ENCODE data around the gene ALDH3B2. TPM values are rescaled to one million over a fixed set of nuclear protein-coding genes. Genes with fewer than 3 reads are reported as not detected.
"Not testable (repeated sequence)": the region's sequence is repeated elsewhere in the genome, so short reads cannot be mapped to it uniquely, and the experiment has no call there.

Gene ALDH3B2
- total and polyA plus RNA-seq, 10 donors: 0.03 TPM; not detected in 9

DNA sequence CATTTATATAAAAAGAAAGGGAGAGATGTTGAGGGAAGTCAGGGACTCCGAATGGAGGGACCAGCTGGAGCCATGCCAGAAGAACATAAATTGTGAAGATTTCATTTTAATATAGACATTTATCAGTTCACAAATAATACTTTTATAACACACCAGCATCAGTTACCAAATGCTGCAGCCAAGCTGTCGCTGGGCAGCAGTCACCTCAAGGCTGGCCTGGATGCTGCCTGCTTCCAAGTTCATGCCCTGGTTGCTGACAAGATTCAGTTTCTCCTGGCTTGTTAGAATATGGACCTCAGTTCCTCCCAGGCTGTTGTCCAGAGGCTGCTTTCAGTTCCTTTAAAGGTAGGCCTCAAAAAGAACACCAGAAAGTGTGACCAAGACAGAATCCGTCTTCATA, 30.8 kb upstream of the ALDH3B2 start:
- peaks cover 0 to 7% (median 0%) of the 10 kb centered on the region in 7 donors for H3K27me3 ChIP-seq (replicated peaks in 1 of 7)
- TF ChIP-seq, protein P1, sequence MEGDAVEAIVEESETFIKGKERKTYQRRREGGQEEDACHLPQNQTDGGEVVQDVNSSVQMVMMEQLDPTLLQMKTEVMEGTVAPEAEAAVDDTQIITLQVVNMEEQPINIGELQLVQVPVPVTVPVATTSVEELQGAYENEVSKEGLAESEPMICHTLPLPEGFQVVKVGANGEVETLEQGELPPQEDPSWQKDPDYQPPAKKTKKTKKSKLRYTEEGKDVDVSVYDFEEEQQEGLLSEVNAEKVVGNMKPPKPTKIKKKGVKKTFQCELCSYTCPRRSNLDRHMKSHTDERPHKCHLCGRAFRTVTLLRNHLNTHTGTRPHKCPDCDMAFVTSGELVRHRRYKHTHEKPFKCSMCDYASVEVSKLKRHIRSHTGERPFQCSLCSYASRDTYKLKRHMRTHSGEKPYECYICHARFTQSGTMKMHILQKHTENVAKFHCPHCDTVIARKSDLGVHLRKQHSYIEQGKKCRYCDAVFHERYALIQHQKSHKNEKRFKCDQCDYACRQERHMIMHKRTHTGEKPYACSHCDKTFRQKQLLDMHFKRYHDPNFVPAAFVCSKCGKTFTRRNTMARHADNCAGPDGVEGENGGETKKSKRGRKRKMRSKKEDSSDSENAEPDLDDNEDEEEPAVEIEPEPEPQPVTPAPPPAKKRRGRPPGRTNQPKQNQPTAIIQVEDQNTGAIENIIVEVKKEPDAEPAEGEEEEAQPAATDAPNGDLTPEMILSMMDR (IDR thresholded peaks at IDR 0.05 in 8 of 11, conservative IDR thresholded peaks at IDR 0.05 in 3 of 11): no peak
- no peak for TF ChIP-seq POLR2A (IDR thresholded peaks at IDR 0.05)
- TF ChIP-seq POLR2AphosphoS5 (IDR thresholded peaks at IDR 0.05): no peak

DNA sequence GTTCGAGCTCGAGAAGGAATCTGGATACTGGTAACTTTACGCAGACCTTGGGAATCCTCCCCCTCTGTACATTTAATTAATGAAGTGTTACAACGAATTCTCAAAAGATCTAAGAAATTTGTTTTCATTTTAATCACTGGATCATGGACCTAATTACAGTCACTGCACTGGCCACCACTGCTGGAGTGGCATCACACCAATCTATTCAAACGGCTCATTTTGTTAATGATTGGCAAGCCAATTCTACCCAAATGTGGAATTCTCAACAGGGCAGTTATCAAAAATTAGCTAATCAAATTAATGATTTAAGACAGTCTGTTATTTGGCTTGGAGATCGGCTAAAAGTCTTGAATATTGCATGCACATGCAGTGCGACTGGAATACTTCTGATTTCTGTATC, 30.1 kb upstream of the ALDH3B2 start:
- Histone ChIP-seq H3K36me3 (no peaks in the 10 kb centered on the region), H3K4me3 (no peak overlapping the region), H3K4me1 (no peaks in the 10 kb centered on the region), H3K27ac (no peak overlapping the region), H3K27me3 (replicated peaks in 1 of 7) (peaks cover 0 to 7% (median 0%) of the 10 kb centered on the region in 7 donors), H3K9me3 (no peaks in the 10 kb centered on the region)
- TF ChIP-seq POLR2AphosphoS5 (IDR thresholded peaks at IDR 0.05) (no peak), POLR2A (IDR thresholded peaks at IDR 0.05) (no peak)
- TF ChIP-seq, protein P1 (IDR thresholded peaks at IDR 0.05 in 8 of 11, conservative IDR thresholded peaks at IDR 0.05 in 3 of 11): no peak
- intact Hi-C loops (cut with DNase I; ENCODE audit: low total_unique reads): no loop called here
- DNase-seq: no peak
- WGBS, 5 donors: 87 to 92% (median 91%) methylated on average over 7 of the region's 7 CpGs

More for the DNA sequence above, 30.8 kb upstream of the ALDH3B2 start:
- 80 to 90% (median 88%) methylated on average over 3 of the region's 3 CpGs for WGBS, 5 donors
- no peak overlapping the region for H3K4me3 ChIP-seq
- no peaks in the 10 kb centered on the region for H3K4me1 ChIP-seq
- intact Hi-C loops (cut with DNase I; ENCODE audit: low total_unique reads): no loop called here
- H3K9me3 ChIP-seq: no peaks in the 10 kb centered on the region
- H3K36me3 ChIP-seq: no peaks in the 10 kb centered on the region
- no peak overlapping the region for H3K27ac ChIP-seq
- no peak for DNase-seq

DNA sequence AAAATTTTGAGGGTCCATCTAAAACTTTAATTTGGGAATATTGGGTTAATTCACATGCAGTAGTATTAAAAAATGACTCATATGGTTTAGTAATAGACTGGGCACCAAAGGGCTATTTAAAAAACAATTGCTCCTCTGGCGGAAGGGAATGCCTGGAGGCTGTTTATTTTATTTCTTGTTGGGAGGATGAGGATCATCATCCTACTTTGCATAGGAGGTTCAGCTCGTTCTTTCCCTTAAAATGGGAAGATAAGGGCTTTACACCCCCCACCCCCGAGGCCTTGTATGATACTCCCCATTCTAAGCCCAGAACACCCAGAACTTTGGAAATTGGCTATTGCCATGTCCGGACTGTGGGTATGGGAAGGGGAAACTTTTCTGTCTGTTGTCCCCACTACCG, 29.3 kb upstream of the ALDH3B2 start:
- 70 to 89% (median 83%) methylated on average over 5 of the region's 5 CpGs for WGBS, 5 donors
- H3K36me3 ChIP-seq; H3K27ac ChIP-seq; intact Hi-C loops (cut with DNase I; ENCODE audit: low total_unique reads); H3K4me3 ChIP-seq; H3K9me3 ChIP-seq; H3K27me3 ChIP-seq (replicated peaks in 1 of 7); H3K4me1 ChIP-seq; DNase-seq: not testable (repeated sequence)

DNA sequence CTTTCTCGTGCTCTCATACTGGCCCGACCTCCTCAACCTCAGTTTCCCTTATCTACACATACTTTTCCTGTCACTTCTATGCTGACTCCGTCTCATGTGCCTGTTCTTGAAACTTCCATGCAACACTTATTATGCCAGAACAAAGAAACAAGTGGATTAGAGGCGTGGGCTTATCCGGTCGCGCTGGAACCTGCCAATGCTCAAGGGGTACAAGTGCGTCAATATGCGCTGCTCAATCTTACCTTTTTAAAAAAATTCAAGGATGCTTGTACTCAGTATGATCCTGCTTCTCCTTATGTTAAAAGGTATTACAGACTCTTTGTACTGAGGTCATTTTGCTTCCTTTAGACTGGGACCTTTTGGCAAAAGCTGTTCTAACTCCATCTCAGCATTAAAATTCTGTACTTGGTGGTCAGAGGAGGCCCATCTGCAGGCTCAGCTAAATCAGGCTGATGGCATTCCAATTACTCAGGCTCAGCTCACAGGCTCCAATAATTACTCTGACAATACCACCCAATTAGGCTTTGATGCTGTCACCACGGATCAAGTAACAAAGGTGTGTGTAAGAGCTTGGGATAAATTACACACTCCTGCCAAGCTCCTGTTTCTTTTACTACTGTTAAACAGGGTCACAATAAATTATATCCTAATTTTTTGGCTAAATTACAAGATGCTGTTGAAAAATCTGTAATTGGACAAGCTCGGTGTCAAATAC, 26.3 kb upstream of the ALDH3B2 start:
- 76 to 90% (median 87%) methylated on average over 11 of the region's 11 CpGs for WGBS, 5 donors

More for the DNA sequence above, 26.3 kb upstream of the ALDH3B2 start:
- Histone ChIP-seq H3K27me3 (replicated peaks in 1 of 7) (peaks cover 0 to 21% (median 0%) of the 10 kb centered on the region in 7 donors), H3K9me3 (peaks cover 0 to 9% (median 0%) of the 10 kb centered on the region in 8 donors), H3K4me1 (no peaks in the 10 kb centered on the region), H3K27ac (no peak overlapping the region), H3K4me3 (no peak overlapping the region), H3K36me3 (no peaks in the 10 kb centered on the region)
- no peak for DNase-seq
- intact Hi-C loops (cut with DNase I; ENCODE audit: low total_unique reads): no loop called here
- TF ChIP-seq, protein P1 (IDR thresholded peaks at IDR 0.05 in 8 of 11, conservative IDR thresholded peaks at IDR 0.05 in 3 of 11): no peak
- TF ChIP-seq POLR2AphosphoS5 (IDR thresholded peaks at IDR 0.05): no peak
- no peak for TF ChIP-seq POLR2A (IDR thresholded peaks at IDR 0.05)
